ENCODE measurements around the gene KIF16B. TPM values are rescaled to one million over a fixed set of nuclear protein-coding genes. Genes with fewer than 3 reads are reported as not detected.

Gene KIF16B
- total and polyA plus RNA-seq, 2 of the 8 experiments (the other 6 are each of a cell fraction or from before 2014, with no cell fraction given): 3.0 to 9.2 TPM

GRCh38 chr20:16548068-16548672 is 25.1 kb downstream of the KIF16B start (continued):
- TF ChIP-seq CHD2 (IDR thresholded peaks at IDR 0.05; ENCODE audit: low read length) (no peak), RBBP5 (IDR thresholded peaks at IDR 0.05; ENCODE audit: borderline replicate concordance, low read depth, low read length) (no peak), ZNF274 (IDR thresholded peaks at IDR 0.05; ENCODE audit: borderline replicate concordance, extremely low read depth, low read length) (no peak)

Data from H1 (cell line).